Stimulated activated CD4-positive, alpha-beta T cell treated with anti-CD3 and anti-CD28 coated beads, Interleukin-1b, Interleukin-23, amount 100 ng/mL, for 24 hours (primary cell): ENCODE measurements around the gene CATSPER3.
"Not testable (repeated sequence)": the region's sequence is repeated elsewhere in the genome, so short reads cannot be mapped to it uniquely, and the experiment has no call there.

ENCODE experiments used
- DNase-seq, 4 experiments: peaks; one replicate each; pipeline ENCODE4 v3.0.0-alpha.2; 2020; ENCODE audit warnings: low read depth in 4 of 4, low spot score in 1 of 4

The CATSPER3 gene

GRCh38 chr5:134969166-134969565, 1.5 kb downstream of the CATSPER3 start:
- no peak for DNase-seq

- no peak for DNase-seq
Observed at GRCh38 chr5:134975078-134975715, 7.5 kb downstream of the CATSPER3 start.

GRCh38 chr5:134975843-134976242, 8.1 kb downstream of the CATSPER3 start:
- no peak for DNase-seq

GRCh38 chr5:134976841-134977240, 9.1 kb downstream of the CATSPER3 start:
- no peak for DNase-seq

GRCh38 chr5:134979416-134979815, 11.7 kb downstream of the CATSPER3 start:
- no peak for DNase-seq

GRCh38 chr5:134982230-134982629, 14.5 kb downstream of the CATSPER3 start:
- no peak for DNase-seq

- DNase-seq = no peak
Observed at GRCh38 chr5:134989266-134989830, 21.6 kb downstream of the CATSPER3 start.

GRCh38 chr5:134990183-134990582, 22.5 kb downstream of the CATSPER3 start:
- DNase-seq = not testable (repeated sequence)

- DNase-seq = no peak
Observed at GRCh38 chr5:134992148-134992547, 24.4 kb downstream of the CATSPER3 start.

GRCh38 chr5:134993161-134993560, 25.5 kb downstream of the CATSPER3 start:
- no peak for DNase-seq

GRCh38 chr5:134994560-134995156, 27.0 kb downstream of the CATSPER3 start:
- DNase-seq = no peak

- no peak for DNase-seq
Observed at GRCh38 chr5:134995850-134996402, 28.2 kb downstream of the CATSPER3 start.

- DNase-seq = no peak
Observed at GRCh38 chr5:134997015-134997414, 29.3 kb downstream of the CATSPER3 start.

- not testable (repeated sequence) for DNase-seq
Observed at GRCh38 chr5:134998068-134998467, 30.4 kb downstream of the CATSPER3 start.

GRCh38 chr5:135004376-135004775, 36.7 kb downstream of the CATSPER3 start:
- DNase-seq = no peak

GRCh38 chr5:135005076-135005475, 37.4 kb downstream of the CATSPER3 start:
- no peak for DNase-seq

- DNase-seq = no peak
Observed at GRCh38 chr5:135007305-135007704, 39.6 kb downstream of the CATSPER3 start.

GRCh38 chr5:135007749-135008363, 40.1 kb downstream of the CATSPER3 start:
- DNase-seq = no peak

GRCh38 chr5:135008556-135008955, 40.8 kb downstream of the CATSPER3 start:
- DNase-seq = no peak

GRCh38 chr5:135008981-135009735, 41.5 kb downstream of the CATSPER3 start:
- DNase-seq = no peak
